Breast epithelium (tissue), 3 donors: ENCODE results near the gene FLT3LG.

Experiments used
- POLR2A ChIP-seq: fragments of 450-650 bp; IDR thresholded peaks from one replicate; pipeline ENCODE4 v1.6.1; 2016; ENCODE audit warnings: antibody characterized with exemption, mild to moderate bottlenecking, moderate library complexity
- POLR2AphosphoS5 ChIP-seq, 3 donors: sonication (generic); formaldehyde crosslinking; IDR thresholded peaks; one replicate each; pipeline ENCODE4 v1.6.1; 2017; ENCODE audit warnings: antibody characterized with exemption in 3 of 3

- TF ChIP-seq POLR2A = no peak
- no peak for TF ChIP-seq POLR2AphosphoS5 (IDR thresholded peaks at IDR 0.05)
Observed at GRCh38 chr19:49441210-49441959, 32.6 kb upstream of the FLT3LG start, which contains the start of gene SLC17A7.
